Epithelial cell of proximal tubule (primary cell): ENCODE measurements around the gene TENM4. TPM values are rescaled to one million over a fixed set of nuclear protein-coding genes. Genes with fewer than 3 reads are reported as not detected.

Experiments
- DNase-seq: peaks from one replicate; pipeline ENCODE4 v3.0.0-alpha.2; 2011; ENCODE audit warnings: low read depth
- H3K4me3 ChIP-seq: 2 replicates; pipeline ENCODE4 v1.5.1; 2011; ENCODE audit warnings: low read depth, mild to moderate bottlenecking, low read length
- CTCF ChIP-seq: conservative IDR thresholded peaks from 2 replicates; pipeline ENCODE4 v1.5.1; 2012; ENCODE audit warnings: low read depth, mild to moderate bottlenecking, low read length
- total RNA-seq: library from RNA; depleted of rRNA; stranded (reverse); fragments of >200 nt; gene quantifications from 2 replicates; pipeline ENCODE4 v1.2.3, GENCODE V29; 2015

The TENM4 gene
- total RNA-seq, 1 donor from 2014 or later, result 22.2 TPM

DNA sequence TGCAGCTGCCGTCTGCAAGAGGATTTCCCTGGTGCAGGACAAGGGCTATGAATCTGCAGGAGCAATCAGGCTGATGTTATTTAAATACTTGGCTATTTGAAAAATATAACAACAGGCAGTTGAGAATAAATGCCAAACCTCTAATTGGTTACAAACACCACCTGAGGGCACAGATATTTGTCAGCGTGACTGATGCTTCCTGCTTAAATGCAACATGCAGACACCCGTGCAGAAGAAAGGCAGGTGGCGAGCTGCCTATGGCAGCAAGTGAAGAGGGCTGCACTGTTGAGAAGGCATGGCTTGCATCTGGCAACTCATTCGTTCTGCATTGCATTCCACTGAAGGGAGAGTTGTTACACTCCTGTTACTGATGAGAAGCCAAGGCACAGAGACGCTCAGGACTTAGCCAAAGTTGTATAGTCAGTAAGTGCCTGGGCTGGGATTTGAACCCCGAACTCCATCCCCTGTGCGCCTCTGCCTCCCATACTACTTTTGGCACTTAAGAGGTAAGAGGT, 350.6 kb downstream of the TENM4 start:
- no peak for DNase-seq

GRCh38 chr11:79089601-79090000, 351.2 kb downstream of the TENM4 start:
- no peak overlapping the region for H3K4me3 ChIP-seq
- DNase-seq, result no peak
- no peak for TF ChIP-seq CTCF

More for the DNA sequence above, 350.6 kb downstream of the TENM4 start:
- no peak for TF ChIP-seq CTCF
- no peak overlapping the region for H3K4me3 ChIP-seq

- H3K4me3 ChIP-seq, result no peak overlapping the region
- DNase-seq, result no peak
- no peak for TF ChIP-seq CTCF
These were observed 351.9 kb downstream of the TENM4 start for GRCh38 chr11:79088967-79089366.

DNA sequence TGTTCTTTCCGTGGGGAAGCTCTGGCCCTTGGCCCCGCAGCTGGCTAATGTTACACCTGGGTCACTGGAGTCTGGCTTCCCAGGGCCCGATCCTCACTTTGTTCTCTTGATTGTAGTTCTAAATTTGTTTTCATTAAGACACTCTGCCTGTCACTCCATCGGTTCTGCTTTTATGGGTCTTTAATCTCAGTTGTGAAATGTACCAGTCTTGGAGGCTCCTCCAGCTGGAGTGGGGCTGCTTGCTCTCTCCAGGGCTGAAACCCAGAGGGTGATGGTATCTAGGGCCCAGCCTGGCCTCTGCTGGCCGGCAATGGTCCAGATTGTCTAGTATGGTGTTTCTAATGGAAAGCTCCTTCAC, 352.9 kb downstream of the TENM4 start:
- no peak for DNase-seq
- TF ChIP-seq CTCF, result peak; percentile 18
- no peak overlapping the region for H3K4me3 ChIP-seq

- H3K4me3 ChIP-seq, result no peak overlapping the region
- peak; percentile 74 for DNase-seq
- no peak for TF ChIP-seq CTCF
These were observed 353.4 kb downstream of the TENM4 start for GRCh38 chr11:79087238-79087960.

DNA sequence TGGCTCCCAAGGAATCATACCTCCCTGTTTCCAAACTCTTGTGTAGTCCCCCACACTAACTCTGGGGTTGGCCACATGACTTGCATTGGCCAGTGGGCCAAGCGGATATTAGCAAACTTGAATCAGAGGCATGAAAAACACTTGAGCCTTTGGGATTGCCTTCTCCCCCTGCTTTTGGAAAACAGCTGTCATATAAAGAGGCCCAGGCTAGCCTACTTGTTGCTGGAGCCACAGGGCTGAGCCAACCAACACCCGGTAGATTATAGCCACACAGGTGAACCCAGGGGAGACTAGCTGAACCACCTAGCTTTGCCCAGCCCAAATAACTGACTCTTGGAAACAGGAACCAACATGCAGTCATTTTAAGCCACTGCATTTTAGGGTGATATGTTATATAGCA, 354.8 kb downstream of the TENM4 start:
- TF ChIP-seq CTCF, result no peak
- H3K4me3 ChIP-seq, result no peak overlapping the region
- DNase-seq, result no peak

GRCh38 chr11:79084382-79084781, 356.4 kb downstream of the TENM4 start:
- no peak for DNase-seq
- H3K4me3 ChIP-seq, result no peak overlapping the region

More at GRCh38 chr11:79084382-79084781, 356.4 kb downstream of the TENM4 start:
- no peak for TF ChIP-seq CTCF
